ENCODE data around the gene NUFIP1.

DNA sequence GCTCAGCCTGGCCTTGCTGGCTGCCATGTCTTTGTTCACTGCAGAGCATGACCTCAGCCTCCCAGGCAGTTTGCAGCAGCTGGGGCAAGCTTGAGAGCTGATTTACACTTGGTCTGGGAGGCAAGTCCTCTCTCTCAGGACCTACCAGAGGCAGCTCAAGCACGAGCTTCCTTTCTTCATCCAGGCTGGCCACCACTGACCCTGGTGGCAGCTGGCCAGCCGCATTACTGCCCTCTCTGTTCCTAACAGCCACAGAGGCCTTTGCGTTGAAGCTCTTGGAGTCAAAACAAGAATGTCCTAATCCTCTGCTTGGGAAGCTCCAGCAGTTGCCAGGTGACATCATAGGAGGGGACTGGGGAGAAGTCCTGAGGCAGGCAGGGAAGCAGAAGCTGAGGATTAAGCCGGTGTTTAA lies 85.7 kb downstream of the NUFIP1 start:
- TF ChIP-seq, protein P1, sequence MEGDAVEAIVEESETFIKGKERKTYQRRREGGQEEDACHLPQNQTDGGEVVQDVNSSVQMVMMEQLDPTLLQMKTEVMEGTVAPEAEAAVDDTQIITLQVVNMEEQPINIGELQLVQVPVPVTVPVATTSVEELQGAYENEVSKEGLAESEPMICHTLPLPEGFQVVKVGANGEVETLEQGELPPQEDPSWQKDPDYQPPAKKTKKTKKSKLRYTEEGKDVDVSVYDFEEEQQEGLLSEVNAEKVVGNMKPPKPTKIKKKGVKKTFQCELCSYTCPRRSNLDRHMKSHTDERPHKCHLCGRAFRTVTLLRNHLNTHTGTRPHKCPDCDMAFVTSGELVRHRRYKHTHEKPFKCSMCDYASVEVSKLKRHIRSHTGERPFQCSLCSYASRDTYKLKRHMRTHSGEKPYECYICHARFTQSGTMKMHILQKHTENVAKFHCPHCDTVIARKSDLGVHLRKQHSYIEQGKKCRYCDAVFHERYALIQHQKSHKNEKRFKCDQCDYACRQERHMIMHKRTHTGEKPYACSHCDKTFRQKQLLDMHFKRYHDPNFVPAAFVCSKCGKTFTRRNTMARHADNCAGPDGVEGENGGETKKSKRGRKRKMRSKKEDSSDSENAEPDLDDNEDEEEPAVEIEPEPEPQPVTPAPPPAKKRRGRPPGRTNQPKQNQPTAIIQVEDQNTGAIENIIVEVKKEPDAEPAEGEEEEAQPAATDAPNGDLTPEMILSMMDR (IDR thresholded peaks at IDR 0.05), result no peak
- no peak for TF ChIP-seq POLR2A (IDR thresholded peaks at IDR 0.05)

All from ovary (tissue), 3 donors.